NCI-H2196 treated with DMSO at 0.1 percent for 48 hours (cell line): ENCODE data around the gene ARHGAP33.
"Not testable (repeated sequence)": the region's sequence is repeated elsewhere in the genome, so short reads cannot be mapped to it uniquely, and the experiment has no call there.

Experiments
- DNase-seq: peaks from one replicate; lab custom pipeline; 2025; ENCODE audit not compliant: unreplicated experiment; lab: John Stamatoyannopoulos, UW

ARHGAP33 gene

DNA sequence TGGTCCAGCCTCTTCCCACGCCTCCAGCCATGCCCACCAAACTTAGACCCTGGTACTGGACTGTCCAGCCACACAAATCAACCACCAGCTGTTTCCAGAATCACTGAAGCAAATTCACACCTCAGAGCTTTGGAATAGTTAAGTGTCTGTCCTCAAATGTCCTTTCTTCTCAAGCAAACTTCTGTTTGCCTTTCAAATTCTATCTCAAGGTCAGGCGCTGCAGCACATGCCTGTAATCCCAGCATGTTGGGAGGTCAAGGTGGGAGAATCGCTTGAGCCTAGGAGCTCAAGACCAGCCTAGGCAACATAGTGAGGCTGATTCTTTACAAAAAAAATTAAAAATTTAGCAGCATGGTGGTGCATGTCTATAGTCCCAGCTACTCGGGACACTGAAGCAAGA is 56.7 kb downstream of the ARHGAP33 start:
- no peak for DNase-seq

DNA sequence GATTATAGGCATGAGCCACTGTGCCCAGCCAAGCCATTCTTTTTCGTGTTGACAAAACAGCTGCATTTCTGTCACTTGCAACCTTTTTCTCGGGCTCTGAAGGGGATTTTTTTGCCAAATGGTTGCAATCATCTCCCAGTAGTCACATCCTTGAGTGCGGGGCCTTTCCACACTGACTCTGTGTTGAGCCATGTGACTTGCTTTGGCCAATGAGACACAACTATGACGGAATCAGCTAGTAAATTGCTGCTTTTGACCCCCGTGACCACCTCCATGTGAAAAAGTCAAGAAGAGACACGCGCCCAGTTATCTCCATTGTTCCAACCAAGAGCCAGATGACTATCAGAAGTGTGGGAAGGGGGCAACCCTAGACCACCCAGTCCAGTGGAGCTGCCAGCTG is 58.6 kb downstream of the ARHGAP33 start:
- DNase-seq, result no peak

DNA sequence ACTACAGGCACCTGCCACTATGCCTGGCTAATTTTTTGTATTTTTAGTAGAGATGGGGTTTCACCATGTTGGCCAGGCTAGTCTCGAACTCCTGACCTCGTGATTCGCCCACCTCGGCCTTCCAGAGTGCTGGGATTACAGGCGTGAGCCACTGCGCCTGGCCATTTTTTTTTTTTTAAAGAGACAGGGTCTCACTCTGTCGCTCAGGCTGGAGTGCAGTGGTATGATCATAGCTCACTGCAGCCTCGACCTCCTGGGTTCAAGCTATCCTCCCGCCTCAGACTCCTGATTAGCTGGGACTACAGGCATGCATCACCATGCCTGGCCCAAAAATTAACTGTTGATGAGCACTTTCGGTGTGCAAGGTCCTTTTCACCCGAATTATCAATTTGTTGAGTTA is 60.7 kb downstream of the ARHGAP33 start:
- not testable (repeated sequence) for DNase-seq
